A375 (cell line): ENCODE data around the gene NPFFR1. TPM values are rescaled to one million over a fixed set of nuclear protein-coding genes. Genes with fewer than 3 reads are reported as not detected.

Experiments
- small RNA-seq: library from RNA; depleted of rRNA; stranded (forward); fragments of <200 nt; gene quantifications from one replicate; pipeline ENCODE3, GENCODE V24; 2014
- total RNA-seq: library from RNA; depleted of rRNA; stranded (reverse); fragments of >200 nt; shearing (Covaris generic); gene quantifications from 2 replicates; pipeline ENCODE4 v1.2.3, GENCODE V29; 2014; rRNA removed

NPFFR1 gene
- not detected in 2 replicates for total RNA-seq

GRCh38 chr10:70283445-70284399 is at the start of gene NPFFR1:
TSS of gene NPFFR1 (minus strand) at chr10:70284004. CDS start at chr10:70283676, 328 bp downstream.

GRCh38 chr10:70233109-70233938 is 50.5 kb downstream of the NPFFR1 start, which contains the start of gene PPA1:
TSS of gene PPA1 (minus strand) at chr10:70233429. CDS start at chr10:70233327, 102 bp downstream.

Small RNA genes lying within 50 kb of the gene (small RNA-seq; reads per million reads assigned to genes)
- gene RPS25P9, result not detected

Other genes with a start within 250 kb of the NPFFR1 start
- gene MACROH2A2, start 231.2 kb downstream of the NPFFR1 start, total RNA-seq, result 8.1 and 14.7 TPM in 2 replicates
- gene AIFM2, start 151.2 kb downstream of the NPFFR1 start, total RNA-seq, result 5.1 and 5.5 TPM in 2 replicates
- 17.3 and 19.6 TPM in 2 replicates for gene TYSND1, start 137.3 kb downstream of the NPFFR1 start, total RNA-seq
- gene SAR1A, start 113.5 kb downstream of the NPFFR1 start, total RNA-seq, result 42.3 and 47.9 TPM in 2 replicates
- 98.0 and 107 TPM in 2 replicates for gene PPA1, start 50.6 kb downstream of the NPFFR1 start, total RNA-seq
- gene LRRC20, start 98.6 kb upstream of the NPFFR1 start, total RNA-seq, result 2.3 and 2.4 TPM in 2 replicates
- gene EIF4EBP2, start 120.1 kb upstream of the NPFFR1 start, total RNA-seq, result 6.5 and 8.4 TPM in 2 replicates
- gene NODAL, start 157.7 kb upstream of the NPFFR1 start, total RNA-seq, result not detected in 2 replicates
- gene PALD1, start 194.8 kb upstream of the NPFFR1 start, total RNA-seq, result 1.4 and 1.6 TPM in 2 replicates